NB4 (cell line): ENCODE data around the gene REEP1.

Experiments
- MYC ChIP-seq: IDR thresholded peaks from 2 replicates; pipeline ENCODE4 v1.6.1; 2011; ENCODE audit warnings: low read depth, low read length
- POLR2A ChIP-seq: IDR thresholded peaks from 2 replicates; pipeline ENCODE4 v1.6.1; 2011; ENCODE audit warnings: mild to moderate bottlenecking; ENCODE audit not compliant: insufficient read length; ENCODE audit errors: extremely low read depth
- TF ChIP-seq, protein P1 (sequence below): IDR thresholded peaks from one replicate; pipeline ENCODE4 v1.5.1; 2012; ENCODE audit warnings: low read depth, low read length
- TF ChIP-seq, protein P2 (sequence below): IDR thresholded peaks from 2 replicates; pipeline ENCODE4 v1.6.1; 2011; ENCODE audit warnings: low read depth, low read length

- TF ChIP-seq POLR2A, result no peak
- TF ChIP-seq, protein P1, sequence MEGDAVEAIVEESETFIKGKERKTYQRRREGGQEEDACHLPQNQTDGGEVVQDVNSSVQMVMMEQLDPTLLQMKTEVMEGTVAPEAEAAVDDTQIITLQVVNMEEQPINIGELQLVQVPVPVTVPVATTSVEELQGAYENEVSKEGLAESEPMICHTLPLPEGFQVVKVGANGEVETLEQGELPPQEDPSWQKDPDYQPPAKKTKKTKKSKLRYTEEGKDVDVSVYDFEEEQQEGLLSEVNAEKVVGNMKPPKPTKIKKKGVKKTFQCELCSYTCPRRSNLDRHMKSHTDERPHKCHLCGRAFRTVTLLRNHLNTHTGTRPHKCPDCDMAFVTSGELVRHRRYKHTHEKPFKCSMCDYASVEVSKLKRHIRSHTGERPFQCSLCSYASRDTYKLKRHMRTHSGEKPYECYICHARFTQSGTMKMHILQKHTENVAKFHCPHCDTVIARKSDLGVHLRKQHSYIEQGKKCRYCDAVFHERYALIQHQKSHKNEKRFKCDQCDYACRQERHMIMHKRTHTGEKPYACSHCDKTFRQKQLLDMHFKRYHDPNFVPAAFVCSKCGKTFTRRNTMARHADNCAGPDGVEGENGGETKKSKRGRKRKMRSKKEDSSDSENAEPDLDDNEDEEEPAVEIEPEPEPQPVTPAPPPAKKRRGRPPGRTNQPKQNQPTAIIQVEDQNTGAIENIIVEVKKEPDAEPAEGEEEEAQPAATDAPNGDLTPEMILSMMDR, result no peak
- TF ChIP-seq, protein P2, sequence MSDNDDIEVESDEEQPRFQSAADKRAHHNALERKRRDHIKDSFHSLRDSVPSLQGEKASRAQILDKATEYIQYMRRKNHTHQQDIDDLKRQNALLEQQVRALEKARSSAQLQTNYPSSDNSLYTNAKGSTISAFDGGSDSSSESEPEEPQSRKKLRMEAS, result no peak
- no peak for TF ChIP-seq MYC
These were observed 97.7 kb downstream of the REEP1 start for GRCh38 chr2:86239745-86240144.
